Heart right ventricle (tissue), 16 donors: Measurements from ENCODE around the gene SESN1. TPM values are rescaled to one million over a fixed set of nuclear protein-coding genes. Genes with fewer than 3 reads are reported as not detected.

ENCODE experiments used
- ATAC-seq, 8 donors: fragments of 200-7000 bp; cut with Tn5 transposase; one replicate each; pipeline ENCODE4 v1.9.1; 2020; ENCODE audit warnings: mild to moderate bottlenecking in 8 of 8, moderate library complexity in 8 of 8, moderate number of reproducible peaks in 1 of 8
- DNase-seq, 2 donors: peaks; one replicate each; pipeline ENCODE4 v3.0.0-alpha.2; 2020
- H3K27ac ChIP-seq, 10 donors: fragments of 200-600 bp; sonication (generic) in 2 of 10; one replicate each; pipeline versions ENCODE4 v1.5.0 to v1.8.0; 2020 to 2022; ENCODE audit warnings: mild to moderate bottlenecking in 3 of 10
- H3K27me3 ChIP-seq, 7 donors: fragments of 200-600 bp; one replicate each; pipeline ENCODE4 v1.8.0; 2021 to 2022; ENCODE audit warnings: mild to moderate bottlenecking in 2 of 7
- H3K36me3 ChIP-seq, 9 donors: fragments of 200-600 bp; sonication (generic) in 1 of 9; one replicate each; pipeline versions ENCODE4 v1.5.0 to v1.8.0; 2020 to 2022; ENCODE audit warnings: mild to moderate bottlenecking in 2 of 9
- H3K4me1 ChIP-seq, 9 donors: fragments of 200-600 bp; sonication (generic) in 1 of 9; one replicate each; pipeline versions ENCODE4 v1.5.0 to v1.8.0; 2020 to 2022; ENCODE audit warnings: mild to moderate bottlenecking in 4 of 9
- H3K4me3 ChIP-seq, 10 donors: fragments of 200-600 bp; sonication (generic) in 2 of 10; one replicate each; pipeline versions ENCODE4 v1.5.0 to v1.8.0; 2020 to 2022; ENCODE audit warnings: mild to moderate bottlenecking in 7 of 10, moderate library complexity in 2 of 10
- H3K9me3 ChIP-seq, 11 donors: fragments of 200-600 bp in 10 of 11; sonication (generic) in 2 of 11; one replicate each; pipeline versions ENCODE4 v1.5.0 to v1.8.0; 2013 to 2022; ENCODE audit warnings: mild to moderate bottlenecking in 2 of 11, control low read depth in 1 of 11, moderate library complexity in 1 of 11
- WGBS, 2 donors: extraction: QIAGEN DNeasy Blood & Tissue Kit; methylation state at CpG; one replicate each; pipeline ENCODE4 v1.1.7; 2013; ENCODE audit warnings: inconsistent platforms in 1 of 2; 5-methylcytosine and 5-hydroxymethylcytosine counted together
- intact Hi-C, 10 donors: fragments of 100-400 bp; cut with DNase I; formaldehyde crosslinking; loops; one replicate each; pipeline versions ENCODE4 v1.11.1 to v1.14.2; 2022
- polyA plus RNA-seq, 2 donors: library from polyadenylated mRNA; stranded (reverse); fragments of 200-250 nt; gene quantifications; one replicate each; pipeline ENCODE4 v1.2.3, GENCODE V29; 2013
- total RNA-seq, 10 donors: library from RNA; stranded (reverse); fragmentation: NEBNext Ultra II Directional in 3 of 10; extraction: Animal tissue kit (Norgen Biotek cat#: 25700) in 3 of 10; gene quantifications; one replicate each; pipeline versions ENCODE4 v1.2.1 to v1.2.4, GENCODE V29; 2021 to 2023
- TF ChIP-seq, protein P1 (sequence below), 9 donors: fragments of 200-600 bp; sonication (generic) in 2 of 9; IDR thresholded peaks; one replicate each; pipeline versions ENCODE4 v1.5.0 to v1.8.0; 2021 to 2022; ENCODE audit warnings: antibody characterized with exemption in 9 of 9, mild to moderate bottlenecking in 5 of 9, moderate library complexity in 1 of 9
- donor health status: Arrhythmogenic right ventricular cardiomyopathy.
- donor health status: ischemic (EF 13 %, LVEDD 7.1; RV severe dilation, severe dysfunction).
- donor health status: healthy with polysubstance abuse.
- donor health status: DM: no; HTN: yes; CAD: no.
- donor health status: DM: no; HTN: no; CAD: no.
- donor health status: ischemic (EF 25% LVEDD 6.9; RV normal size, moderate dysfunction).
- donor health status: ischemic (EF 25% LVEDD 5.7; RV mildly dilated, moderate dysfunction).
- donor health status: healthy.
- donor health status: DM: yes; HTN: yes; CAD: no.
- donor health status: Ischemic cardiomyopathy.
- donor health status: ischemic (EF 35%, LVEDD 5.7; RV mildly dilated, moderate dysfunction).
- donor health status: nonischemic (EF 11% LVEDD 7.7; RV severe dilation, severe dysfunction).
- donor health status: DM: yes; HTN: yes; CAD: no.
- donor health status: PGD.
- donor health status: ischemic (EF 29% LVEDD 5.4; RV normal size, mild dysfunction).
- donor health status: nonischemic (EF 23%, LVEDD 6.1; RV moderate dilation, normal function).

SESN1 gene
- total and polyA plus RNA-seq, 12 donors = 16.2 to 62.8 (median 37.7) TPM

DNA sequence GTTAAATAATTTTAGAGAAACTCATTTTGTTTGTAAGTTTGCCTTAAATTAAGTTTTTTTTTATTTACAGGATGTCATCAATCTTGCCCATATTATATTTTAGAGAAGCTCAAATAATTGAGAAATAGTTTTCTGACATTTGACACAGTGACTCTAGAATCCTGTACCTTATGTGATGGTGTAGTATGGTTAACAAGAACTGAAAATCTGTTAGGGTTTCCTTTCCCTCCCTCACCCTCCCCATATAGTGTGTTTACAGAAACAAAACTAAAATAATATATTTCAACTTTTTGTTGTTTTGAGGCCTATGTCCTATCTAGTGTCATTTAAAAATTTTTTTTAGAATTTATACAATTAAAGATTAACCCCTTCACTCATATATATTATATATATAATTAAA lies 91.8 kb downstream of the SESN1 start:
- no peaks in the 10 kb centered on the region for H3K9me3 ChIP-seq
- H3K4me1 ChIP-seq = peaks cover 2 to 99% (median 84%) of the 10 kb centered on the region in 9 donors
- H3K27ac ChIP-seq = peak overlapping the region in 9 of 10 donors; percentile 29 to 70 (median 59)
- no peak for ATAC-seq
- intact Hi-C loops = loop anchor here in 5 of 10 donors (2.0 to 10.0 kb wide), 8 partner anchors 52 to 372 kb away; partner anchors contain the start of gene ARMC2 (in 1 of the 5)
- H3K27me3 ChIP-seq = no peaks in the 10 kb centered on the region
- H3K4me3 ChIP-seq = no peak overlapping the region
- DNase-seq = no peak
- H3K36me3 ChIP-seq = peaks cover 0 to 41% (median 6%) of the 10 kb centered on the region in 9 donors
- TF ChIP-seq, protein P1, sequence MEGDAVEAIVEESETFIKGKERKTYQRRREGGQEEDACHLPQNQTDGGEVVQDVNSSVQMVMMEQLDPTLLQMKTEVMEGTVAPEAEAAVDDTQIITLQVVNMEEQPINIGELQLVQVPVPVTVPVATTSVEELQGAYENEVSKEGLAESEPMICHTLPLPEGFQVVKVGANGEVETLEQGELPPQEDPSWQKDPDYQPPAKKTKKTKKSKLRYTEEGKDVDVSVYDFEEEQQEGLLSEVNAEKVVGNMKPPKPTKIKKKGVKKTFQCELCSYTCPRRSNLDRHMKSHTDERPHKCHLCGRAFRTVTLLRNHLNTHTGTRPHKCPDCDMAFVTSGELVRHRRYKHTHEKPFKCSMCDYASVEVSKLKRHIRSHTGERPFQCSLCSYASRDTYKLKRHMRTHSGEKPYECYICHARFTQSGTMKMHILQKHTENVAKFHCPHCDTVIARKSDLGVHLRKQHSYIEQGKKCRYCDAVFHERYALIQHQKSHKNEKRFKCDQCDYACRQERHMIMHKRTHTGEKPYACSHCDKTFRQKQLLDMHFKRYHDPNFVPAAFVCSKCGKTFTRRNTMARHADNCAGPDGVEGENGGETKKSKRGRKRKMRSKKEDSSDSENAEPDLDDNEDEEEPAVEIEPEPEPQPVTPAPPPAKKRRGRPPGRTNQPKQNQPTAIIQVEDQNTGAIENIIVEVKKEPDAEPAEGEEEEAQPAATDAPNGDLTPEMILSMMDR (IDR thresholded peaks at IDR 0.05) = no peak

DNA sequence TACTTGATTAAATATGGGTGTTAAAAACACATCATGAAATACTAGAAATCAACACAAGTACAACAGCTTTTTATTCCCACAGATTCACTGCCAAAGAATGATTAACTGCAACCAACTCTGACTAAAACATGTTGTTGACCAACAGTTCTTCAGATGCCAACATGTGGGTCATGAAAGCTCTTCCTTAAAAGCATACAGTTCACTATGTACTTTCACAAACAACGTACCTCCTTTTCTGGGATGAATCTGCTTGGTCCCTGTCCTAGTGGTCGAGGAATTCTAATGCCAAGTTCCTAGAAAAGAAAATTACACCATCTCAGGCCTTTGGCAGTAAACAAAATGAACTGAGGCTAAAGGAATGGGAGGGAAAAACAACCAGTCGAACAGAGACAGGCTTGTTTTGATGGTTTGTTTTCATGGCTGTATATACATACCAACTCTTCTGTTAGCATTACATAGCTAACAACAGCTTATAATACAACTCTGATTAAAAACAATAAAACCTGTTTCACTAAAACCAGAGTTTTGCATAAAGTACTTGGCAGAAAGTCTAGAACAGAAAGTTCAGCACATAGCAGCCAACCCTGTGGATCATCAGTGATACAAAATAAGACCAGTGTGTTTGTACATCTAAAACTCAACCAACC lies 92.5 kb downstream of the SESN1 start:
- Histone ChIP-seq H3K36me3 (peaks cover 0 to 48% (median 10%) of the 10 kb centered on the region in 9 donors), H3K4me3 (no peak overlapping the region), H3K27ac (peak overlapping the region; percentile 29 to 70 (median 59)), H3K4me1 (peaks cover 2 to 92% (median 77%) of the 10 kb centered on the region in 9 donors), H3K27me3 (no peaks in the 10 kb centered on the region), H3K9me3 (no peaks in the 10 kb centered on the region)
- WGBS, 2 donors = 28 to 34% methylated on average over 3 of the region's 3 CpGs
- DNase-seq (no peak), ATAC-seq (peak; percentile 17 to 86 (median 35))
- intact Hi-C loops = loop anchor here in 5 of 10 donors (2.0 to 10.0 kb wide), 8 partner anchors 51 to 373 kb away; partner anchors contain the start of gene ARMC2 (in 1 of the 5)
- TF ChIP-seq, protein P1 (IDR thresholded peaks at IDR 0.05) = no peak

DNA sequence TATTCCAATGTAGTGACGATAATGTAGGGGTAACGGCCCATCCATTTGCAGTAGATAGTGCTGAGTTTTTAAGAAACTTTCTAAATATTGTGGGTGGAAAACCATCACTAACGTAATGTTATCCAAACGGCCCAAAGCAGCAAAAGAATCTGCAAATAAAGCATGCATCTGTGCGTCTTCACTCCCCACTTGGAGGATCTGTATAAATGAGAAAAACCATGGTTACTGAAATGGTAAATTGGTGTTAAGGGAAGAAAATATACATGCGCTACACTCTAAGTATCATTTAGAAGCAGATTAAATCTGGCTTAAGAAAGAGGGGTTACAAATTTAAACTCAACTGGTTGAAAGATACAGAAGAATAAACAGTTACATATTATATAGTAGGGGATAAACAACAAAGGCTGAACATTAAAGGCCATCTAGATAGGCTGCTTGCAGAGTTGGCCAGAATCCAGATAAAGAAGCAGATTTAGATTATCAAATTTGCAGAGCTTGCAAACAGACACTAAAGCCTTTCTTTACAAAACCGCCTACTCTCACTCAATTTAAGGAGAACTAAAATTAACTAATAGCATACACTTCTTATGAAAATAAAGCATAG lies 93.3 kb downstream of the SESN1 start:
- peak overlapping the region; percentile 0 to 70 (median 59) for H3K27ac ChIP-seq
- intact Hi-C loops = loop anchor here in 5 of 10 donors (5.0 to 10.0 kb wide), 7 partner anchors 57 to 373 kb away; partner anchors contain the start of gene ARMC2 (in 1 of the 5)
- WGBS, 2 donors = 61% methylated on average over 7 of the region's 7 CpGs
- H3K36me3 ChIP-seq = peaks cover 0 to 56% (median 14%) of the 10 kb centered on the region in 9 donors
- TF ChIP-seq, protein P1 (IDR thresholded peaks at IDR 0.05) = no peak
- no peaks in the 10 kb centered on the region for H3K27me3 ChIP-seq
- peak in 1 of 8 donors; percentile 4 for ATAC-seq
- H3K9me3 ChIP-seq = no peaks in the 10 kb centered on the region
- peaks cover 2 to 85% (median 71%) of the 10 kb centered on the region in 9 donors for H3K4me1 ChIP-seq
- H3K4me3 ChIP-seq = no peak overlapping the region
- DNase-seq = no peak

DNA sequence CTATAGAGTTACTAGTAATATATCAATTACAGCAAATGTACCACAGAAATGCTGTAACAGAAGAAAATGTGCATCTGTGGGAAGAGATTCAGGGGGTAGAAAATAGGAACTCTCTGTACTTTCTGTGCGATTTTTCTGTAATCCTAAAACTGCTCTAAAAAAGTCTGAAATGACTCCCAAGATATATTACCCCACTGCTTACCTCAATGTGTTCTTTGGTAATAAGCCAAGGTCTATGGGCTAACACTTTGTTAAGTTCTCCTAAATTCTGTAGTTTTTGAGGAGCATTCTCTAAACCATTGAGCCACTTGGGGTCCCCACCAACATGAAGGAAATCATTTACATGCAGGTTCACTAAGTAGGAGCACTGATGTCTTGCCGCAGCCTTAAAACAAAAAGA lies 94.4 kb downstream of the SESN1 start:
- H3K4me1 ChIP-seq = peaks cover 2 to 74% (median 65%) of the 10 kb centered on the region in 9 donors
- no peaks in the 10 kb centered on the region for H3K27me3 ChIP-seq
- no peak overlapping the region for H3K4me3 ChIP-seq
- DNase-seq (no peak), ATAC-seq (no peak)
- intact Hi-C loops = loop anchor here in 5 of 10 donors (5.0 to 10.0 kb wide), 7 partner anchors 55 to 375 kb away; partner anchors contain the start of gene ARMC2 (in 1 of the 5)
- 91 to 92% methylated on average over 2 of the region's 2 CpGs for WGBS, 2 donors
- peak overlapping the region in 2 of 10 donors; percentile 13 to 17 for H3K27ac ChIP-seq
- H3K36me3 ChIP-seq = peaks cover 0 to 66% (median 14%) of the 10 kb centered on the region in 9 donors
- H3K9me3 ChIP-seq = no peaks in the 10 kb centered on the region
- TF ChIP-seq, protein P1 (IDR thresholded peaks at IDR 0.05) = no peak
